NCI-H2227 (cell line): ENCODE data around the gene CCNG2.

Experiments
- DNase-seq: peaks from one replicate; lab custom pipeline; 2025; ENCODE audit not compliant: unreplicated experiment; lab: John Stamatoyannopoulos, UW

Gene CCNG2

DNA sequence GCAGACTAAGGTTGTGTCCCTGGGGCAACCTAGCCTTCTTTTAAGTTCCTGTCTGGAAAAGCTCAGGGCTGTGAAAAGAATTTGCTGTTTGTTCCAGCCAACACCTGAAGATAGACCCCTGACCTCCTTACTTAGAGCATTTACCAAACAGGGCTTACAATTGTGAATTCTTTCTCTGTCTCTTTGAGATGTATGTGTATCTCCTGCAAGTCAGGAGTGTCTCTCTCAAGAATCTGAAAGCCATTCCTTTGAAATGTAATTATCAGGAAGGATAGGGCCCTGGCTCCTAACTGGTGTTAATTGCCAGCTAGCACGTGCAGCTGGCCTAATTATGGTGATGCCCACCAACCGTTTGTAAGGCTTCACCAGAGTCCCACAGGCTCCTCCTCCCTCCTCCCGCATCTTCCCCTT lies 18.2 kb downstream of the CCNG2 start:
- DNase-seq = no peak

DNA sequence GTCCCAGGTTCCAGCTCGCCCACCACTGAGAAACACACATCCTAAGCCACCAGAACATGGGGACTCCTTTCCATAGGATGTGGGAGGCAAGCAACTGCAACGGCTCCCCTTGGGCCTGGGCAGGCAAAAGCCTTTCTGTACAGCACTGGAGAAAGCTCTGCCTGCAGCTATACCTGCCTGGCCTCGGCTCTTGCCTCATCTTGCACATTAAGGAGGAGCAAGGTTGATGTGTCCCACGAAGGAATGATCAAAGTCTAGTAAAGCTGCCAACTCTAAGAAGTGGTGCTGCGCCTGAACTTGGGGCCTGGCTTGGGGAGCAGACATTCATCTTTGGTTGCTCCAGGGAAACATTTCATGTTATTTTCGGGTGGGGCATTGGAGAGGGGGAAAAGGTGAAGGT lies 19.6 kb downstream of the CCNG2 start:
- DNase-seq = no peak

DNA sequence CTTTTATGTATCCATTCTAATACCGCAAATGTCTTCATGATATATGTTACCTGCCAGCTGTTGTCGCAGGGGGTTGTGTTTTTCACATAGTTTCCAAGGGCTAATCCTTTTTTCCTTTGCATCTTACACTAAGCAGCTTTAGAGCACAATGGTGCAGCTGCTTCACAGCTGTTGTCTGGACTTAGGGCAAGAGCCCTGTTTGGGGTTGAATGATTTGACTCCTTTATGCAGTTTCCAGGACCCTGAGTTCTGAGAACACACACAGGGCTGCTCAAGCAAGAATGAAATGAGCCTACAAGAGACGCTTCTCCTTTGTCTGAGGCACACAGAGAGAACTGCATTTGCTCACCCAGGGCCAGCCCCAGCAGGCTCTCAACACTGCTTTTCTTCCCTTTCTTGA lies 20.2 kb downstream of the CCNG2 start:
- DNase-seq = no peak

DNA sequence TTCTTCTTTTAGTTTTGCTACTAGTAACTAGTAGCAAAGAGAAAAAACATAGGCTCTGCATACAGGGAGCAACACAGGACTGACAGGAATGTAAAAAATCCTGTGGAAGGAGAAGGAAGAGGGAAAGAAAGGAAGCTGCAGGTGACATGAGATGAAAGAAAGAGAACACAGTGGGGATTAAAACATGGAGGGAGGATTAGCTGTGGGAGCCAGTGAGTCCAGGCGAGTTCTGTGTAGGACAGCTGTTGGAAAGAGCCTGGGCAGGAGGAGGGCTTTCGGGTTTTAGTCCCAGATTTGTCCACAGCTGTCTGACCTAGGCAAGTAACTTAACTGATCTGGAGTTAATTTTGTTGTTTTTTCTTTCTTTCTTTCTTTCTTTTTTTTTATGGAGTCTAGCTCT lies 21.6 kb downstream of the CCNG2 start:
- no peak for DNase-seq

DNA sequence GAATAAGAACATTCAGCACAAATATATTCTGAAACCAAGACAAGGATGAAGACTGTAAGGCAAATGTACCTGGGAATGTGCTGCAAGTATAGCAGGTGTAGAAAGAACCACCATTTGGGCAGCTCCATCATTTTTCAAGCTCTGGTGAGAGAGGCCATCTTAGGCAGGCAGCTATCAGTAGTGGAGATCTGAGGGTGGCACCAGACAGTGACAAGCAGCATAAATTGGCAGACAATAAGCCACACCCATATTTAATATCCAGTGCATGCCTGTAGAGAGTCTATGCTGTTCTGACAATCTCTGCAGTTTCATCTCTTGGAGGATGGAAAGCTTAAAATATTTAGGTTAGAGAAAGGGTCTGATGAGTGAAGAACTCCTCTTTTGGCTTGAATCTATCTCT lies 22.5 kb downstream of the CCNG2 start:
- no peak for DNase-seq

DNA sequence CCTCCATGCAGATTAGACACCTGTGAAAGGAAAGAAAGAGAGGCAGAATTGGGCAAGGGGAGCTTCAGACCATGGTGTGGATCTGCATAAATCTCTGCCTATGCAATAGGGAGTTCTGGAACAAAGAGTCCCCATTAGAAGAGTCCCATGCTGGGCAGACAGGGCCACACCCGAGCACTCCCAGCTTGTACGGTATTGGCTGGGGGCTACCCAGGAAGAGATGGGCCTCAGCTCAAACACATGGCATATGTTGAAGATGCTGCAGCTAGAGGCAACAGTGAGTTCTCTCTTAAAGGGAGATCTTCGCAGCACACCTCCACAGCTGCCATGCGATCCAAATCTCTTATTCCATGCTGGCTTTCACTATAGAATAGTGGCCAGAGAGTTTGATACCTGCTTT lies 24.7 kb downstream of the CCNG2 start:
- DNase-seq = no peak

DNA sequence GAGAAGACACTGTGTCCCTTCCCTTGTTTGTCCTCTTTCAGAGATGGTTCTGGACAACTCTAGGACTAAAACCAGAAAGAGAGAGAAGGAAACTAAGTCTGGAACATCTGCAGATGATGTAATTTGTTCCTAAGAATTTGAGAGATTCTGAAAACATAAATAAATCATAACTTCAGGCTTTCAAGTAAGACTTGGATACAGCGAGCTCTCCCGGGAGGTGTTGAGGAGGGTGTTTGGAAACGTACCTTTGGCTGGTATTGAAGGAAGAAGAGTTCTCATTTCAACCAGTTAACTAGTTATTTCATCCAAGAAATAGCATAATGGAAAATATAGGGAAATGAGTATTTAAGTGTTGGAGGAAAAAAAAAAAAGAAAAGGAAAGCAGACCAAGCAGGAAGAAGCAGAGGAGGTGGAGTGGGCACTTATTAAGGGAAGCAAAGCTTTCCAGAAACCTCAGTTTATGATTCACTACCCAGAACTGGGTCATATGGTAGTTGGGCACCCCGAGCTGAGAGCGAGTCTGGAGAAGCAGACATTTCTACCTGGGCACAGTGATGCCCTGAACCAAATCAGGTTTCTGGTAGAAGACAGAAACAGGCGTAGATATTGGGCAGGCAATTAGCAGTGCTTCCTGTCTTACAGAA lies 26.9 kb downstream of the CCNG2 start:
- no peak for DNase-seq

DNA sequence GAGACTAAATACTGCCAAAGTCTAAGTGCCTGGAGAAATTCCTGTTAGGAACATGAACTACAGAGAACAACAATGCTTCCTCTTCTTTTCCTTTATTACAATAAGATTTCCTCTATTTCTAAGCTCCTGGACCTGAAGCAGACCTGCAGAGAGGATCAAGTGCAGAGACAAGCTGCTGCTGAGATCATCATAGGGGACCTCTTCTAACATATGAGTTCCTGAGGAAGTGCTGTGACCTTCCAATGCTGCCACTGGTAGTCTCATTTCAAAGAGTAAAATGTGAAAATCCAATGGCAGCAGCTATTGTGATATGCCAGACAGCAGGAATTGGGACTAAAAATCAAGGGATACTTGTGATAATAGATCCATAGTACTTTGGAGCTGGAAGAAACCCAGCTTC lies 28.0 kb downstream of the CCNG2 start:
- no peak for DNase-seq

DNA sequence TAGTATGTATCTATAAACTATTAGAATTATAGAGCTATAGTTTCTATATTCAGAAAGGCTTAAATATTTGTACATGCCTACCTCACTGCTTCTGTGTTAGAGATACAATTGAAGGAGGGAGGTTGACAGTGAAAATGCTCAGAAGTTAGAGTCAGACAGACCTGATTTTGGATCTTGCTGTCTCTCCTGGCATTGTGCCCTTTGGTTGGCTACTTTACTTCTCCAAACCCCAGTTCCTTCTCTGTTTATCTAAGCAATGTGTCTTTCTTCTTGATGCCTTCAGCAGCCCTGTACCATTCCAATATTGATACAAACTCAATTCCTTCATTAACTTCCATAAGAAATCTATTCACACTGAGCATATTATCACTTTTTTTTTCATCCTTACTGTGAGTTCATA lies 28.7 kb downstream of the CCNG2 start:
- DNase-seq = no peak

DNA sequence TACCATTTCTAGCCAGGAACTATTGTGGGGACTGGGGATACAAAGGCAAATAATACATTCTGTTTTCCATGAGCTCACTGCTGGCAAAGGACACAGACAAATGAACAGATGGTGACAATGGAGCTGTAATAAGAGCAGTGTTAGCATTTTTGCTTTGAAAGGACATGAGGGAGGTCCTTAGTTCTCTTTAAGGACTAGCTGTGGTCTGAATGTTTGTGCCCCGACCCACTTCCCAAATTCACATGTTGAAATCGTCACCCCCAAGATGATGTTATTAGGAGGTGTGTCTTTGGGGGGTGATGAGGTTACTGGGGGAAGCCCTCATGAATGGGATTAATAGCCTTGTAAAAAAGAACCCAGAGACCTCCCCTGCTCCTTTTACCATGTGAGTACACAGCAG lies 30.3 kb downstream of the CCNG2 start:
- DNase-seq = no peak

DNA sequence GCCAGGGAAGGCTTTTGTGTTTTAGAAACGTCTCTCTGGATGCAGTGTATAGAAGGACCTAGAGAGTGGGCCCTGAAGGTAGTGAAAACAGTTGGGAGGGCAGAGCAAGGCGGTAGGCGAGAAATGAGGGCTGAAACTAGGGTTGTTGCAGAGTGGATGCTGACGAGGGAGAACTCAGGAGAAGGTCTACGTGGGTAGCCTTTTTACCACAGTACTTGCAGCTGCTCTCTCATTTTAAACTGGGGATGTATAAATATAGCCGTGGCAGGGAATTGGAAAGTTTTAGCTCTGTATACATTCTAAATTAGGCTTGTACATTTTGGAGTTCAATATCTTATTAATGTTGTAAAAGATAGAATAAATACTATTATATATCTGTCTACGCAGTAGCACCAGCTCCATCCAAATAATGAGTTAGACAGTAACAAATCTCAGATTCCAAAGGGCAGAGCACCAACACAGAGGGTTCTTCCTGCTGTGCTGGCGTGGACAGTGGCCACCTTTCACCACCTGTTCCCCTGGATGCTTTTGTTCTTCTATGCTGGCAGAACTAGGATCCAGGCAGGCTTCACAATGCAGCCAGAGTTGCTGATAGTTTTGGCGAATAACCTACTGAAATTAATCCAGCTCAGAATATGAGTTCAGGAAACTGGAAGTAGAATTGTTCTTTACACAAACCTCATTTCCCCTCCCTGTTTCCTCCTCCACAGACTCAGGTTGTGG lies 31.7 kb downstream of the CCNG2 start:
- DNase-seq = no peak

DNA sequence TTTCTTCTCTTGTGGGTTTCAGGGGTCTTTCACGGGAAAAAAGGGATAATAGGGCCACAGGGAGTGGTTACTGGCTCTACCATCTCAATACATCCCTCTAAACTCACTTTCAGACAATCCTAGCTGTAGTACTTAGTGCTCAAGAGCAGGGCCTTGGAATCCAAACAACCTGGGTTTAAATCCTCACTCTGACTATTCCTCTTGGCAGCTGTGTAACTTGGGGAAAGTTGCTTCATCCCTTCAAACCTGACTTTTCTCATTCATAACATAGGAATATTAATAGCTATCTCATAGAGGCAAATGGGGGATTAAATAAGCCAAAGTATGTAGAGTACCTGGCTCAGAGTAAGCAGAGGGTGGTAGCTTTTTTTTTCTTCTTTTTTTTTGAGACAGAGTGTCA lies 32.4 kb downstream of the CCNG2 start:
- no peak for DNase-seq

DNA sequence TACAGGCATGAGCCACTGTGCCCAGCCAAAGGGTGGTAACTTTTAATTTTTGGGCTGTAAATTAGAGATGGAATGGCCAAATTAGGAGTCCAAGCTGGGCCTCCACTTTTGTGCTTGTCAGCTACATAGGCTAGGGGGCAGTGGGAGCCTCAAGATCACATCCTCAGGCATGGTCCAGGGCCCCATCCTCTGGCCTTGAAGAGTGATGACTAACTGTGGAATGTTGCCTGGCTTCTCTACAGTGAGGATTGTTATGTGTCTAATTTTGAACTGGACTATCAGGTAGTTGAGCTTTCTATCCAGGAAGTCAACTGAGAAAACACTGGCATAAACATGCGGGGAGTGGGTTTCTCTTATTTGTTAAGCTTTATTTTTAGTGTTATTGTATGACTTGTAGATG lies 33.0 kb downstream of the CCNG2 start:
- DNase-seq = no peak

DNA sequence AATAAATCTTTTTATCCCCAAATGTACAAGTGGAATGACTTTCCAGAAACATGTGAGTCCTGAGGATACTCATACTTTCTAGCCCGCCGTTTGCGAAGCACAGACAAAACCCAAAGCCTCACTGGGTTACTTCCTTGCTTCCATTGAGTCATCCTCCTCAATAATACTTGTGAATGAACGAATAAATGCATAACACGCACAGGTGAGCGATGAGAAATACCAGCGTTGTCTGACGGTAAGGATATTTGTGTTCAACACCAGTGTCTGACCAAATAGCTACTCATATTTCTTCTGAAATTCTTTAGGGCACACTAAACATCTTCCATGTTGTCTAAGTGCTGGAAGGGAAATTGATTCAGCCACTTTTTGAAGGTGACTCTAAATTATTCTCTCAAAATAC lies 36.0 kb downstream of the CCNG2 start:
- DNase-seq = no peak

DNA sequence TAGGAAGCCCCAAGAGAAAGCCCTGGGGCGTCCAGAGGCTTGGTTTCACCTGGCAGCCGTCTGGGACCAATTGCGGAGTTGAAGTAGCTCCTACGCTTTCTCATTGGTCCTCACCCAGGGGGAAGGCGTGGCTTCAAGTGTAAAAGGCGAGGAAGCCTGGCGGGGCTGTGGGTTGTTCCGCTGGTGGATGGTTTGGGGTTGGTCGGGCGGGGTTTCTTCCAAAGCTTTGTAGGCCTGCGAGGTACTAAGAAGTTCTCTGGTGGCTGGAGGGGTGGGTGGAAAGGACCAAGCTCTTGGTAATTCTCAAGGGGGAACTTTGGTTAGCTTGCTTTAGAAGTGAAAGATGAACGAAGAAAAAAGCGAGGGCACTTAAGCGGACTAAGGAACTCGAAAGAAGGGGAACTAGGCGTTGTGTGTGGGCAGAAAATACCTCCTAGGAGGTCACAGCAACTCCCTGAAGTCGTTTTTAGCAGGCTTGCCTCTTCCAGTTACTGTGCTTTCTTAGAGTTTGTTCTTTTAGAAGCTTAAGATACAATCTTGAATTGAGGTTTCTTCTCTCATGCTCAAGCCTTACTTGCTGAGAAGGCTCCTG lies 36.6 kb downstream of the CCNG2 start:
- no peak for DNase-seq

DNA sequence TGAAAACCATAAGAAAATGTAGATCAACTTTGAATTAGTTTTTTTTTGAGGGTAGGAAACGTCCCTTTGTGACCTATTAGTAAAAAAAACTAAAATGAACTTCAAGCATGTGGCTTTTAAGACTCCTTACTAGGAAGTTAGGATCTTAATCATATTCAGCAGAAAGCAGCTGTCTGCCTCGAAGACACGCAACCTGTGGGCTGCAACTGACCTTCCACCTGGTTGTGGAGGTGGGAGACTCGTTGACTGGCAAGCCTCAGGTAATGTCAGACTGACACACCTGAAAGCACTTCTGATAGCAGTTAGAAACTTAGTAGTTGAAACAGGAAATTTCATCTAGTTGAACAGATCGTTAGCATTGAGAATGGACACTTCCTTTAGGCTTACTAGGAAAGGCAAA lies 37.4 kb downstream of the CCNG2 start:
- DNase-seq = no peak

DNA sequence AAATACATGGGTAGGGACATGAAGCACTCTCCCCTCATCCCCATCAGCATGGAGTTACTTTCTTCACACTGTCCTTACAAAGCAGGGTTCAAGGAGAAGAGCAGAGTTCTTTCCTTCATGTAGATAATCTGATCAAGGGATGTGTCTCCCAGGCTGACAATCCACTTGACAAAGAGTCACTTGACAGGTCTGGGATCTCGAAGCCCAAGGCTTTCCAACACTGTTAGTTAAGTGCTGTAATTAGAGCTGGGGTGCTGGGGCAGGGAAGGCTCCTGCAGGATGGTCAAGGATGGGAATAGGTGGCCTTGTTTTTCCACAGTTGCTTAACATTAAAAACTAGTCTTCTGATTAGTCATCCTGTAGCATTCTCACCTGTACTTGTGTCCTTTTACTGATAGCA lies 38.0 kb downstream of the CCNG2 start:
- no peak for DNase-seq

DNA sequence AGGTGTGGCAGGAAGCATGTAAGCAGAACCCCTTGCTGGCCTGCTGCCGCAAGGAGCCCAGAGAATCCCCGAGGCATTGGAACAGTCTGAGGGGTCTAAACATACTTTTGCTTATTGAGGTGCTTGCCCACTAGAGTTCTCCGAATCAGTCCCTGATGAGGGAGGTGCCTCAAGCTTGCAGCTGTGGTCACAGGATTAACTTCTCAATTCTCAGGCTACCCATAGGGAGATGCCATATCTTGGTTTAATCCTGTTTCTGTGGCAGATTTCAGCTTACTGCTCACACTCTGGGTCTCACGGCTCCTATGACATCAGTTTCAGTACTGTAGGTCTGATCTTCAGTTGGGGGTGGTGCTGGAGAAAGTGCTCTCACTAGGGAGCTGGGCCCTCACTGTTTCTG lies 39.9 kb downstream of the CCNG2 start:
- DNase-seq = no peak

DNA sequence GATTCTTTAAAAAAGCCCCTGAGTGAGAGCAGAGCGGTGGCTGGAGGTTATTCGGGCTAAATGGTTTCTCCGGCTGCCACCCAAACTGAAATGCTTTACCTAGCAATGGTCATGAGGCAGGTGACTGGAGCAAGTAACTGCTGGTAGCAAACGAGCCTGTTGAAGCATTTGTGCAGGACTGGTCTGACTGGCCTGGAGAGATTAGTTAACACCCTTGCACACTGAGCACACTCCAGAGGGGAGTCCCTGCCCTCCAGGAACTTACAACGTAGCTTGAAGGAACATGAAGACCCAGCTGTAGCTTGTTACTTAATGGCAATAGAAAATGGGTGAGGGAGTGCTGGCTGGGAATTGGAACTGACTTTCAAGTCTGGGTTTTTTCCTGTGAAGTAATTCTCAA lies 40.4 kb downstream of the CCNG2 start:
- no peak for DNase-seq

DNA sequence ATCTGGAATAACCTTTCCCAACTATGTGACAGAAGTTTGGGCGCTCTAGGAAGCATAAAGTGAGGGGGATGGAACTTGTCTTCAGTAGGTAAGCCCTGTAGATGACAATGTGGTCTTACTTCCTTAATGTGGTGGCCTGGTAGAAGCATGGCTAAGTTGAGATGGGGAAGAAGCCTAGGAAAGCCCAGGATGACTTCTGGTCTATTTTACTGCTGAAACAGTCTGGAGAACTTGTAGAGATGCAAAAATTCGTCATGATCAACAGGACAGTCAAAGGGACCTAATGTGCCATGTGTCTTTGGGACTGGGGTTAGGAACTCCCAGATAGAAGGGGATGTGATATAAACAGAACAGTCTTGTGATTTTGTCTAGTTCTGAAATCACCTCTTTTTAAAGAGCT lies 40.8 kb downstream of the CCNG2 start:
- no peak for DNase-seq

DNA sequence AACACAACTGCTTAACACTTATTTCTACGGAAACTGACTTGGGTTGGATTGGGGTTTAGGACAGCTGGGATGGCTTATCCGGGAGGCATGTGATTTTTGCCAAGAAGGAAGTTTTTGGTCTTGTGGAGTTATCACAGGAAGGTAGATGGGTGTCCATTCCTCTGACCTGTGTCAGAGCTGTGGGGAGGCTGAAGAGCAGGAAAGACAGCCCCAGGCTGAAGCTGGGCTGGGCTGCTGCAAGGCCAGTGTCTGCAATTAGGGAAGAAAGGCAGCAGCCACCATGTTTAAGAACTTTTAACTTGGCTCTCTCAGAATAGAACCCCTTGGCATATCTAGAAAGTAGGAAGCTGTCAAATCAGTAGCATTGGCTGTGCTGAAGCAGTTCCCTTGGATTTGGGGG lies 42.3 kb downstream of the CCNG2 start:
- no peak for DNase-seq

DNA sequence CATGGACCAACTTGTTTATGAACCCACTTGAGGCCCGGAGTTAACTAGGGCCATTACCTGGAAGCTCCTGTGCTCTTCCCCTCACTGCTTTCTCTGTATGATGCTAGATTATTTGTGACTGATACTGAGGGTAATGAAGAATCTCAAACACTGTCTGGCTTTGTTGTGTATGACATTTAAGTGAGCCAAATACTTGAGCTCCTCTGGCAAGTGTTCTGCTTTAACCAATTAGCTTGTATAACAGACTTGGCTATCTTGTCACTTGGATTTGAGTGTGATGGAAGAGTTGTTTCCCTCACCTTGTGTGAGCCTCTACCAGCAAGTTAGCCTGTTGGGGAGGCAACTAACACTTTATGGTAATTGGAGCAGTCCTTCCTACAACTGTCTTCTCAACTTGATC lies 42.7 kb downstream of the CCNG2 start:
- no peak for DNase-seq

DNA sequence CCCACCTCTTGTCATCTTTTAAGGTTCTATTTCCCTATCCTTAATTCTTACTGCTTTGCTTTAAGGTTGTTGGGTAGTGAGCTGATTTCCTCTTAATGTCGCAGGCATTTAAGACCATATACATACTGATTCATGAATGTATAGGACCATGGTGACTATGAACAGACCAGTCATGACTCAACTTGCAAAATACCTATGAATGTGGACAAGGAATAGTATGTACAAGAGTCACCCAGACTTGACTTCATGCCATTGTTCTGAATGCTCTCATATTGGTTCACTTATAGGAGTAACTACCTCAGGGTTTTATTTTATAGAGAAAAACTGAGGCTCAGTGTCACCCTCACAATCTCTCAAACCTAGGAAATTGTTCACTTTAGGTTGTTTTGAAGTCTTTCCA lies 44.3 kb downstream of the CCNG2 start:
- no peak for DNase-seq
